K562 (cell line): Measurements from ENCODE around the gene PVALEF. TPM values are rescaled to one million over a fixed set of nuclear protein-coding genes. Genes with fewer than 3 reads are reported as not detected.

Experiments used
- DMBX1 ChIP-seq: fragments of 250-450 bp; sonication (Bioruptor Pico); IDR thresholded peaks from 2 replicates; pipeline ENCODE4 v1.8.0; 2022; ENCODE audit warnings: inconsistent platforms, mild to moderate bottlenecking, moderate library complexity, borderline replicate concordance
- DPF2 ChIP-seq: fragments of 450-650 bp; IDR thresholded peaks from 2 replicates; pipeline ENCODE4 v1.6.1; 2016
- ETS2 ChIP-seq: IDR thresholded peaks from 2 replicates; pipeline ENCODE4 v1.6.1; 2016; ENCODE audit warnings: borderline replicate concordance, missing genetic modification characterization, mild to moderate bottlenecking, moderate library complexity, missing compliant biosample characterization; ENCODE audit not compliant: poor library complexity, severe bottlenecking
- FOXJ3 ChIP-seq: sonication (generic); formaldehyde crosslinking; IDR thresholded peaks from 2 replicates; pipeline ENCODE4 v1.4.0; 2020; ENCODE audit warnings: mild to moderate bottlenecking, missing genetic modification reagents
- FOXP1 ChIP-seq: sonication (generic); formaldehyde crosslinking; IDR thresholded peaks from 2 replicates; pipeline ENCODE4 v1.8.0; 2022; ENCODE audit warnings: mild to moderate bottlenecking, missing genetic modification reagents
- KLF6 ChIP-seq: fragments of 250-450 bp; sonication (Bioruptor Pico); IDR thresholded peaks from 2 replicates; pipeline ENCODE4 v1.4.0; 2020; ENCODE audit warnings: mild to moderate bottlenecking, moderate library complexity, borderline replicate concordance
- RERE ChIP-seq: sonication (generic); formaldehyde crosslinking; IDR thresholded peaks from 2 replicates; pipeline ENCODE4 v1.8.0; 2023; ENCODE audit warnings: missing genetic modification reagents, mild to moderate bottlenecking, borderline replicate concordance
- SRSF3 ChIP-seq: fragments of 200-400 bp; formaldehyde crosslinking; IDR thresholded peaks from 2 replicates; pipeline ENCODE4 v1.6.1; 2016; ENCODE audit warnings: mild to moderate bottlenecking, low read length, moderate library complexity; ENCODE audit not compliant: insufficient read depth
- STAT5B ChIP-seq: fragments of 250-450 bp; sonication (Bioruptor Pico); IDR thresholded peaks from 2 replicates; pipeline ENCODE4 v1.8.0; 2021; ENCODE audit warnings: mild to moderate bottlenecking, inconsistent platforms
- ZNF436 ChIP-seq: fragments of 250-450, 450-650 bp; sonication (Bioruptor Pico); formaldehyde crosslinking; IDR thresholded peaks from 2 replicates; pipeline ENCODE4 v1.7.0; 2020; ENCODE audit warnings: mild to moderate bottlenecking
- ZNF551 ChIP-seq: fragments of 250-450 bp; sonication (Bioruptor Pico); IDR thresholded peaks from 2 replicates; pipeline ENCODE4 v1.5.0; 2021; ENCODE audit warnings: mild to moderate bottlenecking, moderate library complexity
- ZNF785 ChIP-seq: fragments of 250-450 bp; sonication (Bioruptor Pico); IDR thresholded peaks from 2 replicates; pipeline ENCODE4 v1.4.0; 2020; ENCODE audit warnings: mild to moderate bottlenecking
- ZNF79 ChIP-seq: fragments of 250-450 bp; sonication (Bioruptor Pico); IDR thresholded peaks from 2 replicates; pipeline ENCODE4 v1.4.0; 2020; ENCODE audit warnings: low read depth, mild to moderate bottlenecking, moderate library complexity
- polyA plus RNA-seq, 8 experiments: library from polyadenylated mRNA; depleted of rRNA in 4 of 8; stranded (reverse) in 5 of 8; unstranded in 3 of 8; fragments of >200 nt; fragmentation: Nextera tagmentation in 2 of 8; fragmentation: Illumina TruSeq in 1 of 8; extraction: Ambion mirVana in 2 of 8; extraction: Trizol in 1 of 8; gene quantifications; 2 replicates each; pipeline versions ENCODE4 v1.2.1 to v1.2.3, GENCODE V29; 2011 to 2014; ENCODE audit warnings: inconsistent platforms in 1 of 8, missing spikeins in 1 of 8
- total RNA-seq, 7 experiments: library from RNA; depleted of rRNA in 6 of 7; stranded (reverse); fragments of >200 nt in 6 of 7; fragmentation: Illumina TruSeq in 2 of 7; extraction: Trizol in 2 of 7; gene quantifications; 2 replicates each; pipeline versions ENCODE4 v1.2.1 to v1.2.3, GENCODE V29; 2011 to 2021; ENCODE audit warnings: low replicate concordance in 1 of 7
- TF ChIP-seq, protein P1 (sequence below): fragments of 250-450 bp; sonication (Bioruptor Pico); IDR thresholded peaks from 2 replicates; pipeline ENCODE4 v1.4.0; 2020; ENCODE audit warnings: mild to moderate bottlenecking, moderate library complexity

The PVALEF gene
- total and polyA plus RNA-seq, 9 of the 15 experiments (the other 6 are each of a cell fraction or from before 2014, with no cell fraction given) = not detected

GRCh38 chr17:81142301-81143199, 22.8 kb upstream of the PVALEF start (continued):
- TF ChIP-seq RERE (CRISPR knock-in tag) (no peak), ZNF436 (no peak), DMBX1 (no peak), SRSF3 (no peak), DPF2 (no peak), ZNF785 (CRISPR knock-in tag) (no peak), ETS2 (tag) (no peak), STAT5B (no peak), KLF6 (CRISPR knock-in tag) (no peak), FOXP1 (CRISPR knock-in tag) (no peak), ZNF79 (CRISPR knock-in tag) (no peak), ZNF551 (no peak), FOXJ3 (CRISPR knock-in tag) (no peak)
- TF ChIP-seq, protein P1, sequence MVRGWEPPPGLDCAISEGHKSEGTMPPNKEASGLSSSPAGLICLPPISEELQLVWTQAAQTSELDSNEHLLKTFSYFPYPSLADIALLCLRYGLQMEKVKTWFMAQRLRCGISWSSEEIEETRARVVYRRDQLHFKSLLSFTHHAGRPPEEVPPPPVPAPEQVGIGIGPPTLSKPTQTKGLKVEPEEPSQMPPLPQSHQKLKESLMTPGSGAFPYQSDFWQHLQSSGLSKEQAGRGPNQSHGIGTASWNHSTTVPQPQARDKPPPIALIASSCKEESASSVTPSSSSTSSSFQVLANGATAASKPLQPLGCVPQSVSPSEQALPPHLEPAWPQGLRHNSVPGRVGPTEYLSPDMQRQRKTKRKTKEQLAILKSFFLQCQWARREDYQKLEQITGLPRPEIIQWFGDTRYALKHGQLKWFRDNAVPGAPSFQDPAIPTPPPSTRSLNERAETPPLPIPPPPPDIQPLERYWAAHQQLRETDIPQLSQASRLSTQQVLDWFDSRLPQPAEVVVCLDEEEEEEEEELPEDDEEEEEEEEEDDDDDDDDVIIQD (CRISPR knock-in tag) = no peak
